ENCODE measurements around the gene STK33.

DNA sequence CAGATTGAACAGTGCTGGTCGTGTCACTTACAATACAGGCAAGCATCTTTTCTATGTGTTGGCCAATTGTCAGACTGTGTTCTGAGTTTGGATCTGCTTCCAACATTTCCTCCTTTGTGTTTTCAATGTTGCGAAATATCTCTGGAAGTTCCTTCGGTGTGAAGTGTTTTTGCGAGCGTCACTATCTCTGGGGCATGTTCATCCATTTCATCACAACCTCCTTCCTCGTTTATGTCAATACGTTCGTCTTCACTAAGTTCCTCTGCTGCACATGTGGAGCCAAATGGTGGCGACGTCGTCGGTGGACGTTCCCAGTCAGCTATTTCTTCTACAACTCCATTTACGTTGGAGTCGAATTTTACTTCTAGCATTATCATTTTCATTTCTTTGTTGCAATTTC is 230.1 kb downstream of the STK33 start:
- TF ChIP-seq EZH2phosphoT487 (IDR thresholded peaks at IDR 0.05; ENCODE audit: borderline replicate concordance) (no peak), SIN3A (IDR thresholded peaks at IDR 0.05; ENCODE audit: low read depth) (no peak), POLR2A (IDR thresholded peaks at IDR 0.05; ENCODE audit: borderline replicate concordance, extremely low read depth, insufficient read depth, insufficient read length) (no peak), ZNF274 (IDR thresholded peaks at IDR 0.05; ENCODE audit: low read depth, low read length) (no peak), ELF1 (IDR thresholded peaks at IDR 0.05; ENCODE audit: borderline replicate concordance, low read depth) (no peak), EZH2 (IDR thresholded peaks at IDR 0.05) (no peak), RAD21 (IDR thresholded peaks at IDR 0.05; ENCODE audit: low read depth) (no peak), JUND (IDR thresholded peaks at IDR 0.05) (no peak)
- TF ChIP-seq, protein P1, sequence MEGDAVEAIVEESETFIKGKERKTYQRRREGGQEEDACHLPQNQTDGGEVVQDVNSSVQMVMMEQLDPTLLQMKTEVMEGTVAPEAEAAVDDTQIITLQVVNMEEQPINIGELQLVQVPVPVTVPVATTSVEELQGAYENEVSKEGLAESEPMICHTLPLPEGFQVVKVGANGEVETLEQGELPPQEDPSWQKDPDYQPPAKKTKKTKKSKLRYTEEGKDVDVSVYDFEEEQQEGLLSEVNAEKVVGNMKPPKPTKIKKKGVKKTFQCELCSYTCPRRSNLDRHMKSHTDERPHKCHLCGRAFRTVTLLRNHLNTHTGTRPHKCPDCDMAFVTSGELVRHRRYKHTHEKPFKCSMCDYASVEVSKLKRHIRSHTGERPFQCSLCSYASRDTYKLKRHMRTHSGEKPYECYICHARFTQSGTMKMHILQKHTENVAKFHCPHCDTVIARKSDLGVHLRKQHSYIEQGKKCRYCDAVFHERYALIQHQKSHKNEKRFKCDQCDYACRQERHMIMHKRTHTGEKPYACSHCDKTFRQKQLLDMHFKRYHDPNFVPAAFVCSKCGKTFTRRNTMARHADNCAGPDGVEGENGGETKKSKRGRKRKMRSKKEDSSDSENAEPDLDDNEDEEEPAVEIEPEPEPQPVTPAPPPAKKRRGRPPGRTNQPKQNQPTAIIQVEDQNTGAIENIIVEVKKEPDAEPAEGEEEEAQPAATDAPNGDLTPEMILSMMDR (IDR thresholded peaks at IDR 0.05 in 2 of 3, conservative IDR thresholded peaks at IDR 0.05 in 1 of 3; ENCODE audit: borderline replicate concordance in 1 of 3, insufficient read depth in 1 of 3, low read depth in 2 of 3, low read length in 2 of 3): no peak
